Stimulated activated CD8-positive, alpha-beta memory T cell treated with anti-CD3 and anti-CD28 coated beads, Interleukin-12 subunit alpha, Interleukin-12 subunit beta, amount 100 ng/mL, for 4 hours (primary cell): ENCODE results near the gene CFL1.

Experiments
- DNase-seq: peaks from one replicate; pipeline ENCODE4 v3.0.0-alpha.2; 2020; ENCODE audit warnings: low read depth

Gene CFL1

GRCh38 chr11:65869643-65870306 lies 11.8 kb upstream of the CFL1 start:
- no peak for DNase-seq

- no peak for DNase-seq
Measured at GRCh38 chr11:65868907-65869306, 10.9 kb upstream of the CFL1 start.

- DNase-seq: no peak
Measured at GRCh38 chr11:65868076-65868667, 10.2 kb upstream of the CFL1 start.

- DNase-seq: no peak
Measured at GRCh38 chr11:65867284-65868071, 9.5 kb upstream of the CFL1 start.

- no peak for DNase-seq
Measured at GRCh38 chr11:65866509-65867283, 8.7 kb upstream of the CFL1 start.

- DNase-seq: no peak
Measured at GRCh38 chr11:65865550-65866172, 7.7 kb upstream of the CFL1 start.

GRCh38 chr11:65864706-65865471 lies 6.9 kb upstream of the CFL1 start:
- DNase-seq: no peak

GRCh38 chr11:65863889-65864705 lies 6.1 kb upstream of the CFL1 start:
- no peak for DNase-seq

- DNase-seq: no peak
Measured at GRCh38 chr11:65862941-65863888, 5.2 kb upstream of the CFL1 start.

GRCh38 chr11:65862191-65862735 lies 4.3 kb upstream of the CFL1 start:
- DNase-seq: no peak

- DNase-seq: no peak
Measured at GRCh38 chr11:65861533-65862183, 3.7 kb upstream of the CFL1 start.

- no peak for DNase-seq
Measured at GRCh38 chr11:65861165-65861505, 3.2 kb upstream of the CFL1 start.

- DNase-seq: peak; percentile 91
Measured at GRCh38 chr11:65860278-65861164, 2.5 kb upstream of the CFL1 start, which contains the start of gene MUS81. TSS of gene MUS81 (plus strand) at chr11:65860433. CDS start at chr11:65860754, 321 bp downstream.

GRCh38 chr11:65859812-65860277 lies 1.9 kb upstream of the CFL1 start:
- no peak for DNase-seq

- peak; percentile 96 for DNase-seq
Measured at GRCh38 chr11:65859095-65859811, 1.3 kb upstream of the CFL1 start.

- DNase-seq: no peak
Measured at GRCh38 chr11:65858681-65859087, 704 bp upstream of the CFL1 start.

GRCh38 chr11:65857500-65857852 lies 504 bp downstream of the CFL1 start:
- DNase-seq: peak; percentile 50
